A673 (cell line): ENCODE data around the gene SPATS2. TPM values are rescaled to one million over a fixed set of nuclear protein-coding genes. Genes with fewer than 3 reads are reported as not detected.

Experiments used
- BruUV-seq: library from RNA; stranded (reverse); fragments of 400-500 nt; replicated peaks from 2 replicates; lab custom pipeline; 2021; lab: Mats Ljungman, UMichigan
- CTCF ChIA-PET: fragments of 300-600 bp; sonication (Branson Sonifier 250); formaldehyde crosslinking; loops from one replicate; lab custom pipeline; 2022; ENCODE audit warnings: antibody characterized with exemption; lab: Charles Lee
- POLR2A ChIA-PET: fragments of 300-600 bp; sonication (Branson Sonifier 250); formaldehyde crosslinking; loops from one replicate; lab custom pipeline; 2022; ENCODE audit warnings: antibody characterized with exemption; ENCODE audit not compliant: low non-redundant PET; lab: Charles Lee
- DNase-seq: peaks from one replicate; pipeline ENCODE4 v3.0.0-alpha.2; 2015; ENCODE audit warnings: low spot score
- H3K27ac ChIP-seq: fragments of 200-600 bp; sonication (generic); 2 replicates; pipeline ENCODE4 v1.5.1; 2016; ENCODE audit warnings: mixed run types, low read depth, mild to moderate bottlenecking, mixed read lengths, antibody characterized with exemption, low read length; ENCODE audit not compliant: poor library complexity, severe bottlenecking
- H3K27me3 ChIP-seq: fragments of 200-600 bp; sonication (generic); replicated peaks from 2 replicates; pipeline ENCODE4 v1.6.1; 2017; ENCODE audit warnings: mixed run types, low read depth, mild to moderate bottlenecking, mixed read lengths, antibody characterized with exemption, low read length; ENCODE audit not compliant: insufficient read depth, poor library complexity
- H3K36me3 ChIP-seq: fragments of 200-600 bp; sonication (generic); 2 replicates; pipeline ENCODE4 v1.6.1; 2016; ENCODE audit warnings: mixed run types, mild to moderate bottlenecking, mixed read lengths, antibody characterized with exemption, low read length; ENCODE audit not compliant: insufficient read depth, poor library complexity, severe bottlenecking
- H3K4me1 ChIP-seq: fragments of 200-600 bp; sonication (generic); 2 replicates; pipeline ENCODE4 v1.6.1; 2017; ENCODE audit warnings: mixed run types, mild to moderate bottlenecking, mixed read lengths, antibody characterized with exemption, low read length; ENCODE audit not compliant: insufficient read depth, poor library complexity, severe bottlenecking
- H3K4me3 ChIP-seq: fragments of 200-600 bp; sonication (generic); 2 replicates; pipeline ENCODE4 v1.5.1; 2016; ENCODE audit warnings: low read depth, mixed run types, mild to moderate bottlenecking, mixed read lengths, low read length; ENCODE audit not compliant: poor library complexity, severe bottlenecking
- H3K9me3 ChIP-seq: fragments of 200-600 bp; sonication (generic); 2 replicates; pipeline ENCODE4 v1.6.1; 2016; ENCODE audit warnings: mixed run types, low read depth, mild to moderate bottlenecking, mixed read lengths, antibody characterized with exemption, low read length; ENCODE audit not compliant: poor library complexity, severe bottlenecking
- EZH2 ChIP-seq: fragments of 200-600 bp; sonication (generic); IDR thresholded peaks from 2 replicates; pipeline ENCODE4 v1.6.1; 2017; ENCODE audit warnings: borderline replicate concordance, low read depth, mild to moderate bottlenecking, mixed read lengths, antibody characterized with exemption, low read length; ENCODE audit not compliant: poor library complexity, severe bottlenecking
- intact Hi-C: fragments of 100-400 bp; cut with micrococcal nuclease; formaldehyde crosslinking; loops from one replicate; pipeline ENCODE4 v1.10.0; 2022; ENCODE audit not compliant: unreplicated experiment
- total RNA-seq: library from RNA; stranded (reverse); gene quantifications from 2 replicates; pipeline ENCODE4 v1.2.3, GENCODE V29; 2021
- TF ChIP-seq, protein P1 (sequence below): fragments of 300-800, 200-600 bp; sonication (generic); conservative IDR thresholded peaks from 2 replicates; pipeline ENCODE4 v1.5.1; 2017; ENCODE audit warnings: low read depth, mild to moderate bottlenecking, antibody characterized with exemption, low read length, moderate library complexity, mixed read lengths

Gene SPATS2
- total RNA-seq, 1 experiment from 2014 or later: 82.8 TPM

DNA sequence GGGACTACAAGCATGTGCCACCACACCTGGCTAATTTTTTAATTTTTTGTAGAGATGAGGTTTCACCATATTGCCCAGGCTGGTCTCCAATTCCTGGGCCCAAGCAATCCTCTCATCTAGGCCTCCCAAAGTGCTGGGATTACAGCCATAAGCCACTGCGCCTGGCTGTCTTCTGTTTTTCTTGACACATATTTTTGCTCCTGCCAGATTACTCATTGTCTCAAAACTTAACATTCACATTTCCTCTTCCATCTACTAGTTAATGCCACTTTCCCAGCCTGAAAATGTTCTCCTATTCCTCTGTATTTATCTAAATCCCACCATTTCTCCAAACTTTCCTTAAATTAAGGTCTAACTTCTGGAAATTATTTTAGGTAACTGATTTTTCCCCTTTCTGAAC lies 135.3 kb downstream of the SPATS2 start:
- no TSS peak for BruUV-seq
- Histone ChIP-seq H3K27ac (peak overlapping the region; percentile 52), H3K9me3 (no peaks in the 10 kb centered on the region), H3K27me3 (no peaks in the 10 kb centered on the region), H3K4me1 (peaks cover 17% of the 10 kb centered on the region), H3K4me3 (no peak overlapping the region), H3K36me3 (peaks cover 27% of the 10 kb centered on the region)
- intact Hi-C loops: no loop called here
- POLR2A ChIA-PET: no interaction called here
- DNase-seq: no peak
- TF ChIP-seq, protein P1, sequence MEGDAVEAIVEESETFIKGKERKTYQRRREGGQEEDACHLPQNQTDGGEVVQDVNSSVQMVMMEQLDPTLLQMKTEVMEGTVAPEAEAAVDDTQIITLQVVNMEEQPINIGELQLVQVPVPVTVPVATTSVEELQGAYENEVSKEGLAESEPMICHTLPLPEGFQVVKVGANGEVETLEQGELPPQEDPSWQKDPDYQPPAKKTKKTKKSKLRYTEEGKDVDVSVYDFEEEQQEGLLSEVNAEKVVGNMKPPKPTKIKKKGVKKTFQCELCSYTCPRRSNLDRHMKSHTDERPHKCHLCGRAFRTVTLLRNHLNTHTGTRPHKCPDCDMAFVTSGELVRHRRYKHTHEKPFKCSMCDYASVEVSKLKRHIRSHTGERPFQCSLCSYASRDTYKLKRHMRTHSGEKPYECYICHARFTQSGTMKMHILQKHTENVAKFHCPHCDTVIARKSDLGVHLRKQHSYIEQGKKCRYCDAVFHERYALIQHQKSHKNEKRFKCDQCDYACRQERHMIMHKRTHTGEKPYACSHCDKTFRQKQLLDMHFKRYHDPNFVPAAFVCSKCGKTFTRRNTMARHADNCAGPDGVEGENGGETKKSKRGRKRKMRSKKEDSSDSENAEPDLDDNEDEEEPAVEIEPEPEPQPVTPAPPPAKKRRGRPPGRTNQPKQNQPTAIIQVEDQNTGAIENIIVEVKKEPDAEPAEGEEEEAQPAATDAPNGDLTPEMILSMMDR: no peak
- no peak for TF ChIP-seq EZH2
- CTCF ChIA-PET: no interaction called here

DNA sequence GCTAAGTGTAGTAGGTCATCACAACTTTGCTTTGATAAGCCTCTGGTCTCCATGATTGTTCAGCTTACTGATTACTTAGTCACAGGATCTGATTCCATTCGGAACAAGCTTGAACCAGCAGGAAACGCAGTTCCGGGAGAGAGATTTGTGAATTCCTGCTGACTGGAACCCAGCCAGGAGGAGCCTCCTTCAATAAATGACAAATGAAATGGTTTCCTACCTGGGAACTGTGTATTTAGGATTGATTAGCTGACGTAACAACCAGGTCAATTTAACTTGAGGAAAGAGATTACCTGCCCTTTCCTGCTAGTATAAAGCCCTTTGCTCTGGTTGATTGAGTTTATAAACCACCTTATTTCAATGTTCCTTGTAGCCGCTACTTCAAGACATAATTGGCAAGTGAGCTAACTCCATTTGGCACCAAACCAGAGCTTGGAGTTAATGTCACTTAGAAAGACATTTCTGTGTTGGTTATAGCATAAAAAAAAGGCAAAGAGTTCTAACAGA lies 136.5 kb downstream of the SPATS2 start:
- DNase-seq: peak; percentile 92
- H3K4me3 ChIP-seq: peak overlapping the region; percentile 10
- no peaks in the 10 kb centered on the region for H3K9me3 ChIP-seq
- H3K4me1 ChIP-seq: peaks cover 20% of the 10 kb centered on the region
- intact Hi-C loops: no loop called here
- H3K36me3 ChIP-seq: peaks cover 27% of the 10 kb centered on the region
- TF ChIP-seq, protein P1: no peak
- TF ChIP-seq EZH2: no peak
- CTCF ChIA-PET: interaction anchor here (0.7 to 1.8 kb wide), 2 partner anchors 145 to 157 kb away, joined by 3 to 14 read pairs; no protein-coding TSS in a partner anchor
- POLR2A ChIA-PET: interaction anchor here (0.6 kb wide), 1 partner anchor 47 kb away, joined by 7 read pairs; no protein-coding TSS in a partner anchor
- no TSS peak for BruUV-seq
- H3K27me3 ChIP-seq: no peaks in the 10 kb centered on the region
- peak overlapping the region; percentile 64 for H3K27ac ChIP-seq

DNA sequence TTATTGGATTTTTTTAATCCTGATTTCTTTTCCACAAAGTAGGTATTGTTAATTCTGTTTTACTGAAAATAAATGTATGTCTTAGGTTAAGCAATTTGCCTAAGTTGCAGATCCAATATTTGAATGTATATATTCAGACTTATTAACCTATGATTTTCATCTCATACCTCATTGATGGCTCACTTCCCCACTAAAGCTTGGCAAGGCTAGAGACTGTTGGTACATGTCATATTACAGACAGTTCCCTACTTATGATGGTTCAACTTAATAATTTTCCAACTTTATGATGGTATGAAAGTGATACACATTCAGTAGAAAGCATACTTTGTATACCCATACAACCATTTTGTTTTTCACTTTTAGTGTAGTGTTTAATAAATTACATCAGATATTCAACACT lies 138.4 kb downstream of the SPATS2 start:
- BruUV-seq: no TSS peak
- Histone ChIP-seq H3K9me3 (no peaks in the 10 kb centered on the region), H3K27me3 (no peaks in the 10 kb centered on the region), H3K36me3 (peaks cover 20% of the 10 kb centered on the region), H3K4me1 (peaks cover 24% of the 10 kb centered on the region), H3K27ac (no peak overlapping the region), H3K4me3 (no peak overlapping the region)
- POLR2A ChIA-PET: no interaction called here
- CTCF ChIA-PET: no interaction called here
- no peak for TF ChIP-seq EZH2
- TF ChIP-seq, protein P1: no peak
- no peak for DNase-seq
- intact Hi-C loops: no loop called here
